ENCODE results near the gene CFDP1. TPM values are rescaled to one million over a fixed set of nuclear protein-coding genes. Genes with fewer than 3 reads are reported as not detected.

Gene CFDP1
- total and polyA plus RNA-seq, 2 donors (not counting 3 experiments of a cell fraction or from before 2014, with no cell fraction given) = 17.8 to 53.8 TPM

GRCh38 chr16:75288181-75288580, 145.1 kb downstream of the CFDP1 start:
- ChIA-PET POLR2A (interaction anchor here (0.6 kb wide), 1 partner anchor 79 kb away, joined by 5 read pairs; no protein-coding TSS in a partner anchor), CTCF (interaction anchor here (1.0 to 3.0 kb wide), 6 partner anchors 9 to 114 kb away, joined by 4 to 9 read pairs (median 7); no protein-coding TSS in a partner anchor)
- FAIRE-seq (peak; percentile 62), DNase-seq (ENCODE audit: low read depth, low spot score) (no peak)
- no peaks in the 10 kb centered on the region for H3K36me3 ChIP-seq (ENCODE audit: control insufficient read depth in 2 of 2, extremely low read depth in 1 of 2, insufficient read depth in 2 of 2, low read length in 2 of 2)
- no peaks in the 10 kb centered on the region for H3K9me1 ChIP-seq (replicated peaks; ENCODE audit: control insufficient read depth, extremely low read depth, insufficient read depth, low read length)
- H3K4me1 ChIP-seq (ENCODE audit: control insufficient read depth, extremely low read depth, insufficient read depth, low read length) = peaks cover 27% of the 10 kb centered on the region
- no TSS peak for BruUV-seq (replicated peaks)
- no peaks in the 10 kb centered on the region for H3K79me2 ChIP-seq (ENCODE audit: control insufficient read depth, insufficient read depth, low read length)
- H4K20me1 ChIP-seq (replicated peaks; ENCODE audit: control insufficient read depth, extremely low read depth, insufficient read depth, low read length) = no peaks in the 10 kb centered on the region
- peak overlapping the region; percentile 17 for H3K9ac ChIP-seq (replicated peaks; ENCODE audit: extremely low read depth, insufficient read depth, low read length)
- H3K4me3 ChIP-seq (replicated peaks in 1 of 3; ENCODE audit: insufficient read depth in 1 of 3, low read depth in 1 of 3, low read length in 3 of 3) = no peak overlapping the region
- H3K27ac ChIP-seq (ENCODE audit: insufficient read depth, low read depth, low read length) = peak overlapping the region; percentile 72
- no peaks in the 10 kb centered on the region for H3K9me3 ChIP-seq (replicated peaks; ENCODE audit: control insufficient read depth, insufficient read depth, low read length)
- no peak overlapping the region for H2AFZ ChIP-seq (ENCODE audit: low read depth, low read length)
- no peak overlapping the region for H3K4me2 ChIP-seq (ENCODE audit: insufficient read depth, low read length)
- no peak for TF ChIP-seq POLR2A (IDR thresholded peaks at IDR 0.05; ENCODE audit: low read depth, low read length)
- TF ChIP-seq EZH2 (IDR thresholded peaks at IDR 0.05; ENCODE audit: borderline replicate concordance, low read depth, low read length, severe bottlenecking) = no peak
- TF ChIP-seq FOS (IDR thresholded peaks at IDR 0.05; ENCODE audit: borderline replicate concordance, insufficient read depth, low read length) = no peak
- TF ChIP-seq JUN (IDR thresholded peaks at IDR 0.05; ENCODE audit: borderline replicate concordance, insufficient read depth, insufficient read length, low read depth) = no peak
- TF ChIP-seq CTCF (IDR thresholded peaks at IDR 0.05; ENCODE audit: extremely low read depth in 1 of 2, insufficient read depth in 1 of 2, low read depth in 1 of 2, low read length in 2 of 2) = no peak
- TF ChIP-seq POLR2AphosphoS5 (IDR thresholded peaks at IDR 0.05; ENCODE audit: insufficient read depth, low read depth, low read length) = no peak
- TF ChIP-seq MYC (IDR thresholded peaks at IDR 0.05; ENCODE audit: low read depth, low read length) = no peak
- no peak for TF ChIP-seq GATA2 (IDR thresholded peaks at IDR 0.05; ENCODE audit: insufficient read depth, insufficient read length, low read depth, low read length)
- no peak for TF ChIP-seq MAX (IDR thresholded peaks at IDR 0.05; ENCODE audit: insufficient read depth, insufficient read length)
- intact Hi-C loops (cut with micrococcal nuclease) = loop anchor here (2.0 kb wide), 1 partner anchor 15 kb away; no protein-coding TSS in a partner anchor
- H3K27me3 ChIP-seq (ENCODE audit: control insufficient read depth in 2 of 2, insufficient read depth in 2 of 2, low read length in 2 of 2) = no peaks in the 10 kb centered on the region
- dilution Hi-C loops (cut with MboI; ENCODE audit: extremely low pct_ligation_motif_present, low sequenced_read_pairs) = no loop called here
